CD4-positive, alpha-beta memory T cell (primary cell): ENCODE data around the gene C11orf24. TPM values are rescaled to one million over a fixed set of nuclear protein-coding genes. Genes with fewer than 3 reads are reported as not detected.

ENCODE experiments used
- CTCF ChIA-PET: fragments of 350-600 bp; sonication (Branson Sonifier 250); formaldehyde crosslinking; loops from one replicate; lab custom pipeline; 2021; ENCODE audit warnings: inconsistent platforms; ENCODE audit not compliant: partially characterized antibody; lab: Charles Lee
- POLR2A ChIA-PET: fragments of 350-600 bp; sonication (Branson Sonifier 250); formaldehyde crosslinking; loops from one replicate; lab custom pipeline; 2021; ENCODE audit not compliant: partially characterized antibody; lab: Charles Lee
- DNase-seq, 5 donors: peaks; one replicate each; pipeline versions ENCODE4 v3.0.0 to v3.0.0-alpha.2; 2020 to 2022; ENCODE audit warnings: mixed read lengths in 1 of 5
- H3K27ac ChIP-seq: one replicate; pipeline ENCODE4 v1.7.0; 2013; ENCODE audit warnings: low read depth, low read length
- H3K27me3 ChIP-seq: 2 replicates; pipeline ENCODE4 v1.7.0; 2013; ENCODE audit warnings: mild to moderate bottlenecking, low read length, moderate library complexity; ENCODE audit not compliant: insufficient read depth
- H3K36me3 ChIP-seq: 2 replicates; pipeline ENCODE4 v1.7.0; 2013; ENCODE audit warnings: mild to moderate bottlenecking, low read length, moderate library complexity; ENCODE audit not compliant: insufficient read depth
- H3K4me1 ChIP-seq: 2 replicates; pipeline ENCODE4 v1.7.0; 2013; ENCODE audit warnings: mild to moderate bottlenecking, low read length, moderate library complexity; ENCODE audit not compliant: insufficient read depth
- H3K4me3 ChIP-seq, 2 donors: one replicate each; pipeline ENCODE4 v1.7.0; 2013; ENCODE audit warnings: low read length in 2 of 2, mild to moderate bottlenecking in 1 of 2
- H3K9me3 ChIP-seq, 2 donors: one replicate each; pipeline ENCODE4 v1.7.0; 2013; ENCODE audit warnings: low read length in 2 of 2, control low read depth in 1 of 2; ENCODE audit not compliant: control insufficient read depth in 1 of 2
- H3K27ac Mint-ChIP-seq, 7 donors: one replicate each; pipeline ENCODE4 v1.8.0; 2020 to 2021; ENCODE audit warnings: mixed read lengths in 7 of 7, mild to moderate bottlenecking in 6 of 7, inconsistent platforms in 3 of 7, moderate library complexity in 3 of 7
- H3K27me3 Mint-ChIP-seq, 2 donors: one replicate each; pipeline ENCODE4 v1.8.0; 2020 to 2021; ENCODE audit warnings: mixed read lengths in 2 of 2
- H3K36me3 Mint-ChIP-seq, 2 donors: one replicate each; pipeline ENCODE4 v1.8.0; 2020 to 2021; ENCODE audit warnings: mixed read lengths in 2 of 2, inconsistent platforms in 1 of 2, mild to moderate bottlenecking in 1 of 2
- H3K4me1 Mint-ChIP-seq, 4 donors: one replicate each; pipeline ENCODE4 v1.8.0; 2020 to 2021; ENCODE audit warnings: mixed read lengths in 4 of 4, mild to moderate bottlenecking in 1 of 4
- H3K4me3 Mint-ChIP-seq, 8 donors: one replicate each; pipeline ENCODE4 v1.8.0; 2020 to 2021; ENCODE audit warnings: mixed read lengths in 8 of 8, mild to moderate bottlenecking in 7 of 8, moderate library complexity in 6 of 8, inconsistent platforms in 3 of 8
- H3K9me3 Mint-ChIP-seq, 8 donors: one replicate each; pipeline ENCODE4 v1.8.0; 2020 to 2021; ENCODE audit warnings: mixed read lengths in 8 of 8, mild to moderate bottlenecking in 5 of 8, inconsistent platforms in 3 of 8, moderate library complexity in 1 of 8
- intact Hi-C: fragments of 100-400 bp; cut with micrococcal nuclease; formaldehyde crosslinking; loops from one replicate; pipeline ENCODE4 v1.15.1; 2023
- polyA plus RNA-seq, 2 donors: library from polyadenylated mRNA; unstranded; fragments of 300-500 nt; fragmentation: Illumina TruSeq; gene quantifications; one replicate each; pipeline ENCODE4 v1.2.3, GENCODE V29; 2021
- total RNA-seq, 2 experiments: library from RNA; stranded (reverse); gene quantifications; one replicate each; pipeline ENCODE4 v1.2.3, GENCODE V29; 2021

C11orf24 gene
- total and polyA plus RNA-seq, 4 experiments from 2014 or later, result 7.7 to 20.3 (median 18.4) TPM

DNA sequence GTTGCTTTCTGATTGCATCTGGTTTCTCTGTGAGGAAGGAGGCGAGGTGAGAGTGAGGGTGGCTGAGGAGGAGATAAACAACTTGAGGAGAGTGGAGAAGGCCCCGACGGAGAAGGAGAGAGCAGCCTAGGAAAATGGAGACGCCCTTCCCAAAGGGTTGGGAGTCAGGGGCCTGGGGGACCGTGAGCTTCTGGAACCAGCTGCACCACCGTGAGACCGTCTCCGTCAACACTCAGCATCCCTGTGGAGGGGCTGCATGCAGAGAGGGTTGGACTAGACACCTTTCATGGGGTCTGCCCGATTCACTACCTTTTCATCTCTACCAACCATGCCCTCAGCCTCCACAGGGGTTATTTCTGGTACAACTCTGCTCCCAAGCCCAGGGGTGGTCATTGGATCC lies 45.4 kb downstream of the C11orf24 start:
- H3K36me3 ChIP-seq, result no peaks in the 10 kb centered on the region
- CTCF ChIA-PET, result interaction anchor here (1.1 kb wide), 1 partner anchor 17 kb away, joined by 3 read pairs; no protein-coding TSS in a partner anchor
- no peaks in the 10 kb centered on the region for H3K27me3 ChIP-seq
- Mint-ChIP-seq H3K4me1 (no peaks in the 10 kb centered on the region), H3K36me3 (peaks cover 1 to 3% of the 10 kb centered on the region in 2 donors), H3K27me3 (peaks cover 0 to 3% of the 10 kb centered on the region in 2 donors), H3K4me3 (peak overlapping the region in 1 of 8 donors; percentile 24), H3K9me3 (peaks cover 5 to 31% (median 21%) of the 10 kb centered on the region in 8 donors), H3K27ac (no peak overlapping the region)
- peaks cover 0 to 11% of the 10 kb centered on the region in 2 donors for H3K9me3 ChIP-seq
- POLR2A ChIA-PET, result no interaction called here
- DNase-seq, result no peak
- no peak overlapping the region for H3K4me3 ChIP-seq
- no peak overlapping the region for H3K27ac ChIP-seq
- intact Hi-C loops, result no loop called here
- no peaks in the 10 kb centered on the region for H3K4me1 ChIP-seq

DNA sequence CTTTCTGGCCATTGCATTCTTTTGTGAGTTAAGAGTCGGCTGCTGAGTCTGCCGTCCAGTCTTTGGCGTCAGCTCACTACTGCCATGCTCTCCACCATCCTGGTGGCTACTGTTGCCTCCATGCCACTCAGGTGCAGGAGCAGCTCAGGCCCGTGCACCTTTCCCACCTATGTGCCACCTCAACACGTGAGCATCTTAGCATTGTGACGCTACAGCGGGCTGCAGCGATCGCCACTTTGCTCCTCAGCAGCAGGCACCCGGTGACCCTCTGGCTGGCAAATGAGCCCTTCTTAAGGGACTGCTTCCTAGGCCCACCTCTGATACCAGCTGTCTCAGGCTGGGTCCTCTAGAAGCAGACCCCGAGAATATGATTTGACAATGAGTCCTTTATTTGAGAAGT lies 47.2 kb downstream of the C11orf24 start:
- intact Hi-C loops, result no loop called here
- no peaks in the 10 kb centered on the region for H3K4me1 Mint-ChIP-seq
- H3K36me3 Mint-ChIP-seq, result peaks cover 1 to 3% of the 10 kb centered on the region in 2 donors
- Histone ChIP-seq H3K4me3 (no peak overlapping the region), H3K27me3 (no peaks in the 10 kb centered on the region), H3K36me3 (no peaks in the 10 kb centered on the region), H3K4me1 (no peaks in the 10 kb centered on the region), H3K9me3 (peaks cover 0 to 9% of the 10 kb centered on the region in 2 donors), H3K27ac (no peak overlapping the region)
- DNase-seq, result no peak
- POLR2A ChIA-PET, result no interaction called here
- H3K4me3 Mint-ChIP-seq, result no peak overlapping the region
- CTCF ChIA-PET, result no interaction called here
- peaks cover 0 to 3% of the 10 kb centered on the region in 2 donors for H3K27me3 Mint-ChIP-seq
- H3K9me3 Mint-ChIP-seq, result peaks cover 5 to 19% (median 12%) of the 10 kb centered on the region in 8 donors
- H3K27ac Mint-ChIP-seq, result no peak overlapping the region

GRCh38 chr11:68223275-68223674 lies 48.5 kb downstream of the C11orf24 start:
- Histone ChIP-seq H3K4me1 (no peaks in the 10 kb centered on the region), H3K9me3 (no peaks in the 10 kb centered on the region), H3K27me3 (no peaks in the 10 kb centered on the region), H3K36me3 (no peaks in the 10 kb centered on the region), H3K4me3 (no peak overlapping the region), H3K27ac (no peak overlapping the region)
- no peak for DNase-seq
- CTCF ChIA-PET, result no interaction called here
- POLR2A ChIA-PET, result interaction anchor here (0.8 kb wide), 1 partner anchor 9 kb away, joined by 3 read pairs; no protein-coding TSS in a partner anchor
- Mint-ChIP-seq H3K36me3 (no peaks in the 10 kb centered on the region), H3K4me3 (no peak overlapping the region), H3K27ac (no peak overlapping the region), H3K4me1 (no peaks in the 10 kb centered on the region), H3K9me3 (peaks cover 0 to 6% (median 0%) of the 10 kb centered on the region in 8 donors), H3K27me3 (peaks cover 0 to 3% of the 10 kb centered on the region in 2 donors)
- intact Hi-C loops, result no loop called here

DNA sequence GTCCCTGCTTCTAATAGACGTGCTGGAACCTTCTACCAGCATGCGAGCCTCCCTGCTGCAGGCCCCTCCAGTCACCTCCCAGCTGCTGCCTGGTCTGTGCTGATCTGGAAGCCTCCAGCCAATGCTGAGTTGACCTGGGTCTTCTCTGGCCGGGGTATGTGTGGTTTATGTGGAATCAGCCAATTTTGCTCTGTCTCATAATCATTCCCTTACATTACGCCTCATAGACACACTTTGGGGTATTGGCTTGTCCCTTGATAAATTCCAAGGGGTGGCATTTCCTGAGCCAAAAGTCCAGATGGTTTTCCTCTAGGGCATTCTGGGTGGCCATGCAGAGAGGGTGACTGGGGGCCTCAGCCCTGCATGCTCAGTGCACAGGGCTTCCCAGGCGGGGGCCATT lies 50.4 kb downstream of the C11orf24 start:
- Histone ChIP-seq H3K9me3 (no peaks in the 10 kb centered on the region), H3K36me3 (no peaks in the 10 kb centered on the region), H3K4me1 (no peaks in the 10 kb centered on the region), H3K27me3 (no peaks in the 10 kb centered on the region), H3K4me3 (no peak overlapping the region), H3K27ac (no peak overlapping the region)
- POLR2A ChIA-PET, result no interaction called here
- intact Hi-C loops, result no loop called here
- Mint-ChIP-seq H3K27me3 (peaks cover 4 to 5% of the 10 kb centered on the region in 2 donors), H3K4me1 (no peaks in the 10 kb centered on the region), H3K27ac (no peak overlapping the region), H3K9me3 (no peaks in the 10 kb centered on the region), H3K36me3 (no peaks in the 10 kb centered on the region), H3K4me3 (no peak overlapping the region)
- CTCF ChIA-PET, result no interaction called here
- DNase-seq, result no peak

DNA sequence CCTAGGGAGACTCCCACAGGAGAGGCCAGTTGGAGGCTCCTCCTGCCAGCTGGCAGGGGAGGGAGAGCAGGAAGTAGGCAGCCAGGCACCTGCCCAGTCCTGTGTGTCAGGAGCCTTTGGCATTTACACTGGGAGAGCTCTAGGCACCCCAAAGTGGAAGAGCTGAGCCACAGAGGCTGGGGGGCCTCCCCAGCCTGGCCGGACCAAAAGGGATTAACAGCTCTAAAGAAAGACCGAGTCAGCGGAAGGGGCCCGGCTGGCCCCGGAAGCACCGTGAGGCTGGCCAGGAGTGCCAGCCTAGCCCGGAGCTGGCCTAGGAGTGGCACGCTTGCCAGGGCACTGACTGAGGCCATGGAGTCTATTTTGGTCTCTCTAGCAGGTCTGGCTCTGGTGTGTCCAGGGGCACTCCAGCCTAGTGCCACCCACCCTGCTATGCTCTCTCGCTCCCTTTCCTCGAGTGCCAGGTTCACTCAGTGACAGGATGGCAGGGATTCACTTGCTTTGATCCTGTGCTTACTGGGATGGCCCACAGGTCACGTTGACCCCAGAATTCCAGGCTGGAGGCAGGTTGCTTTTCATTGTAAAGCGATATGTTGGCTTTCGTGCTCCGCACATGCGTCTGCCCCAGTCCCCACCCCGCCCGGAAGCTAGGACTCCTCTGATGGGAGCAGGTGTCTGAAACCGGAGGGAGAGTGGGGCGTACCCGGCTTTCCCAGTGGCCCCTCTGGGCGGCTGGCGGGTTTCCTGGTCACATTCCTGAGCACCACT lies 55.4 kb downstream of the C11orf24 start:
- Mint-ChIP-seq H3K4me3 (no peak overlapping the region), H3K4me1 (peaks cover 15 to 27% (median 19%) of the 10 kb centered on the region in 4 donors)

GRCh38 chr11:68215524-68216170 lies 56.1 kb downstream of the C11orf24 start:
- Histone ChIP-seq H3K9me3 (no peaks in the 10 kb centered on the region), H3K4me1 (peaks cover 29% of the 10 kb centered on the region), H3K4me3 (no peak overlapping the region), H3K27me3 (no peaks in the 10 kb centered on the region), H3K27ac (no peak overlapping the region), H3K36me3 (no peaks in the 10 kb centered on the region)
- Mint-ChIP-seq H3K36me3 (peaks cover 0 to 16% of the 10 kb centered on the region in 2 donors), H3K27me3 (peaks cover 6 to 13% of the 10 kb centered on the region in 2 donors), H3K4me3 (peak overlapping the region; percentile 51 to 90 (median 82)), H3K27ac (peak overlapping the region in 3 of 7 donors; percentile 90 to 98 (median 92)), H3K4me1 (peaks cover 20 to 34% (median 25%) of the 10 kb centered on the region in 4 donors), H3K9me3 (peaks cover 0 to 13% (median 0%) of the 10 kb centered on the region in 8 donors)
- POLR2A ChIA-PET, result no interaction called here
- no peak for DNase-seq
- intact Hi-C loops, result no loop called here
- CTCF ChIA-PET, result no interaction called here

More for the DNA sequence above, 55.4 kb downstream of the C11orf24 start:
- Histone ChIP-seq H3K36me3 (no peaks in the 10 kb centered on the region), H3K27me3 (no peaks in the 10 kb centered on the region), H3K27ac (no peak overlapping the region), H3K4me3 (no peak overlapping the region), H3K9me3 (no peaks in the 10 kb centered on the region), H3K4me1 (peaks cover 22% of the 10 kb centered on the region)
- Mint-ChIP-seq H3K27ac (peak overlapping the region in 1 of 7 donors; percentile 98), H3K27me3 (peaks cover 6 to 13% of the 10 kb centered on the region in 2 donors), H3K36me3 (peaks cover 0 to 13% of the 10 kb centered on the region in 2 donors), H3K9me3 (peaks cover 0 to 13% (median 0%) of the 10 kb centered on the region in 8 donors)
- no peak for DNase-seq
- intact Hi-C loops, result no loop called here
- CTCF ChIA-PET, result no interaction called here
- POLR2A ChIA-PET, result no interaction called here

DNA sequence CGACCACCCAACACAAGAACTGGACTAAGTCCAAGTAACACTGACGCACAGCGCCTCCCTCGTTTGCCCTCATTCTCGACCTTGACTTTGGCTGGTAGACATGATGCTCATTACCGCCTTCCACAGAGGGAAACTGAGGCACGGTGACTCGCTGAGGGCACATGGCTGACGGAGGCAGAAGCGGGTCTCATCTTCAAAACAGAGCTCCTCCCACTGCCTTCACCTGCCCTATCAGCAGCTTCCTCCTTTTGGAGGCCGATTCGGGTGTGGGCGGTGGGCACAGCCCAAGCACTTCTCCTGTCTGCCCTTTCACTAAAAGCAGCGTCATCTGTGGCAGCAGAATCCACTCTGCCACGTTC lies 56.7 kb downstream of the C11orf24 start:
- H3K36me3 ChIP-seq, result no peaks in the 10 kb centered on the region
- DNase-seq, result no peak
- H3K4me3 ChIP-seq, result no peak overlapping the region
- H3K36me3 Mint-ChIP-seq, result peaks cover 0 to 16% of the 10 kb centered on the region in 2 donors
- intact Hi-C loops, result no loop called here
- peaks cover 6 to 13% of the 10 kb centered on the region in 2 donors for H3K27me3 Mint-ChIP-seq
- ChIA-PET CTCF (no interaction called here), POLR2A (no interaction called here)
- peaks cover 35% of the 10 kb centered on the region for H3K4me1 ChIP-seq
- H3K4me1 Mint-ChIP-seq, result peaks cover 26 to 40% (median 31%) of the 10 kb centered on the region in 4 donors
- peak overlapping the region; percentile 51 to 90 (median 82) for H3K4me3 Mint-ChIP-seq
- H3K9me3 ChIP-seq, result no peaks in the 10 kb centered on the region
- H3K27ac ChIP-seq, result no peak overlapping the region
- peak overlapping the region in 6 of 7 donors; percentile 64 to 98 (median 88) for H3K27ac Mint-ChIP-seq
- no peaks in the 10 kb centered on the region for H3K27me3 ChIP-seq
- H3K9me3 Mint-ChIP-seq, result peaks cover 0 to 13% (median 0%) of the 10 kb centered on the region in 8 donors
